Stimulated activated CD4-positive, alpha-beta T cell treated with anti-CD3 and anti-CD28 coated beads, Interleukin-1b, Interleukin-23, amount 100 ng/mL, for 4 hours (primary cell): ENCODE results near the gene PTPRS.
A peak's percentile ranks its signal among the peaks of the same experiment; 100 is the strongest.

Experiments
- DNase-seq, 2 donors: peaks; one replicate each; pipeline ENCODE4 v3.0.0-alpha.2; 2020; ENCODE audit warnings: low read depth in 2 of 2

Gene PTPRS

DNA sequence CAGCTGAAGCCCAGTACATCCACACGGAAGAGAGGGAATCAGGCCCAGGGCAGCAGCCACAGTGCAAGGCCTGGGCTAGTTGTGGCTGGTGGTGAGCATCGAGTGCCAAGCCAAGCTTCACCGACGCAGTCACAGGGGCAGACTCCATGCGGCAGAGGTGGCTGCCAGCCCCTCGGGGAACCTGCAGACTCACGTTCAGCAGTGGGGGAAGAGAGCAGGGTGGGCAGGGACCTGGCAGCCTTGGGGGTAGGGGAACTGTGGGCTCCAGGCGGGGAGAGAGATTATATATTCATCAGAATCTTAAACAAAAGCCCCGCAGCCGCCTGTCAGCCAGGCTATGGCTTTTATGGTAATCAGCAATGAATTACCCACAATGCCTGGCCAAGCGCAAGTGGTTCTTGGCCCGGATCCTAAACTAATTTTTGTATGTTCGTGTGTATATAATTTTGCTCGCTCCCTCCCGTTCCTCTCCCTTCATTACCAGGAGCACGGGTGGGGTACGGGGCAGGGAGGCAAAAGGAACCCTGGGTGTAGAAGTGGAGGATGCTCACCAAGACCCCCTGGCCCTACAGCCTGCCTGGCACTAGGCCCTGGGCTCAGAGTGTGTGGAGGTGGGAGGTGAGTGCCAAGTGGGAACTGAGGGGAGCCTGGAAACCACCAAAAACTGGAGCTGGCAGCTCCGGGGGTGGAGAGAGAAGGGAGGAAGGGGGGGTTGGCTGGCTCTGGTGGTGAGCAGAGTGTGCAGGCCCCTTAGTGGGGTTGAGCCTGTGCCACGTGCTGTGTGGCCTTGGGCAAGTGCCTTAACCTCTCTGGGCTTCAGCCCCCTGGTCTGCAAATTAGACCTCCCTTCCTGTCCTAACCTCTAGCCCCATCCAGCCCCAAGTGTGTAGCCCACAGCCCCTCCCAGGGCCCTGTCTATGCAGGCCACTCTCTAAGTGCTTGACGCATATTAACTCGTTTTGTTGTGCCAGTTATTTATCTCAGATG is 31.9 kb downstream of the PTPRS start:
- no peak for DNase-seq

DNA sequence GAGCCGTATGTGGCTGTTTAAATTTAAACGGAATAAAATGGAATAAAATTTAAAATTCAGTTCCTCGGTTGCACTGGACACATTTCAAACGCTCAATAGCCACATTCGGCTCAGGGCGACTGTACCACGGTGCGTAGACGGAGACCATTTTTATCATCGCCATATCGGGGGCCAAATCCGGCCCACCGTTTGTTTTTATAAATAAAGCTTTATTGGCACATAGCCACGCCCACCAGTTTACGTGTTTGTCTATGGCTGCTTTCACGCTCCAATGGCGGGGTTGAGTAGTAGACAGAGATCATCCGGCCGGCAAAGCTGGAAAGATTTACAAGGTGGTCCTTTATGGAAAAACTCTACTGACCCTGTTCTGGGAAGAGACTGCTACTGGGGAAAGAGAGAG is 33.0 kb downstream of the PTPRS start:
- no peak for DNase-seq

DNA sequence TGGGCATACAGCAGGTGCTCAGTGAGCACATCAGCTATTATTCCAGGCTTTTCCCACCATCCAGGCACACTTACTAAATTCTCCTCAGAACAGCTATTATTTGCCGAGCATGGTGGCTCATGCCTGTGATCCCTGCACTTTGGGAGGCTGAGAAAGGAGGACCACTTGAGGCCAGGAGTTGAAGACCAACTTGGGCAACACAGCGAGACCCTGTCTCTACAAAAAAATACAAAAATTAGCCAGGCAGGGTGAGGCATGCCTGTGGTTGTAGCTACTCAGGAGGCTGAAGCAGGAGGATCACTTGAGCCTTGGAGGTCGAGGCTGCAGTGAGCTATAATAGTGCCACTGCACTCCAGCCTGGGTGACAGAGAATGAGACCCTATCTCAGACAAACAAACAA is 35.4 kb downstream of the PTPRS start:
- no peak for DNase-seq

DNA sequence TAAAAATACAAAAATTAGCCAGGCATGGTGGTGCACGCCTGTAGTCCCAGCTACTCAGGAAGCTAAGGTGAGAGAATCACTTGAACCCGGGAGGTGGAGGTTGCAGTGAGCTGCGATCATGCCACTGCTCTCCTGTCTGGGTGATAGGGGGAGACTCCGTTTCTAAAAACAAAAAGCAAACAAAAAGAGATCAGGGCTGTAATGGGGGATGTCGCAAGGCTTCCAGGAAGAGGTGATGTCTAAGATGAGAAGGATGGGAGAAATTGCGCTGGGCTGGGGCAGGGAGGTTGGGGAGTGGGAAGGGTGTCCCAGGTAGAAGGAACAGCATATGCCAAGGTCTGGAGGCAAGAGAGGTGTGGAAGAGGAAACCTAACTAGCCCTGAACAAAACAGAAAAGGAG is 36.1 kb downstream of the PTPRS start:
- DNase-seq, result no peak

DNA sequence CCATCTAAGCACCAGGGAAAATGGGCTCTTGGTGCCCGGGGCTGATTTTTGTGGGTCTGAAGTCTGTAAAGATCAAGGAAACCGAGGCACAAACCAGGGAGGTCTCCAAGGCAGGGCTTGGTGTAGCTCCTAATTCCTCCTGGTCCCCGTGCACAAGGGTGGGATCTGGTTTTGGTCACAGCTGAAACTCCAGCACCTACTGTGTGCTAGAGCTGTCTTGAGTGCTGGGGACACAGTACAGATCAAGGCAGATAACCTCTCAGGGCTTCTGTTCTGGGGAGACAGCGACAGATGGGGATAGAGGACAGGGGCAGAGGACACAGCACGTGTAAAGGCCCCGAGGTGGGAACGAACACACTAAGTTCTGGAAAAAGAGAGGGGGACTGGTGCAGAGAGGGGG is 37.4 kb downstream of the PTPRS start:
- no peak for DNase-seq

DNA sequence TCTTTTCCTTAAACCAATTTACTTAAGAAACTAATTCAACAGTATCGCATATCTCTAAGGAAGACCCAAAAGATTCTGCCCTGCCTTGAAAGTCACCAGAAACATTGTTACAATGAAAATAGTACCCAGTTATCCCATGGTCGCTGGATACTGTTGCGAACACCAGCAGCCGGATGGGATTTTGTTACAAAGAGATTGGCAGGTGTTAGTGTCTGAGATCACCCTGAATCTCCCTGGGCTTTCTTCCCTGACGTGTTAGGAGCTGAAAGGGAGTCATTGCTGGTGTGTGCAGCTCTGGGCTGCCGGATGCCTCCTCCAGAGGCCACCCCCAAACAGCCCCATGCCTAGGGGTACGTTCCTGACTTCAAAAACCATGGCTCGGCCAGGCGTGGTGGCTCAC is 38.2 kb downstream of the PTPRS start:
- DNase-seq, result no peak

DNA sequence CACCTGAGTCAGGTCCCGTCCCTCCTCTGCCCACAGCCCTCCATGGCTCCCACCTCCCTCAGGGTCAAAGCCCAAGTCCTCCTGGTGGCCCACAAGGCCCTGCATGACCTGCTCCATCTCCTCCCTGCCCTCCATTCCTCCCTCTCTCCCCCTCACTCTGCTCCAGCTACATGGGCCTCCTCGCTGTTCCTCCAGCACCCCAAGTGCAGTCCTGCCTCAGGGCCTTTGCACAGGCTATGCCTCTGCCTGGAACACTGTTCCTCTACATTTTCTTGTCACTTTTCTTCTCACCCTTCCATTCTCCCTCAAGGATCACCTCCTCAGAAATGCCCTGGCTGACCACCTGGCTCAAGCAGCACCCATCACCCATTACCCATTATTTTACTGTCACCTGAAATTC is 41.5 kb downstream of the PTPRS start:
- no peak for DNase-seq

DNA sequence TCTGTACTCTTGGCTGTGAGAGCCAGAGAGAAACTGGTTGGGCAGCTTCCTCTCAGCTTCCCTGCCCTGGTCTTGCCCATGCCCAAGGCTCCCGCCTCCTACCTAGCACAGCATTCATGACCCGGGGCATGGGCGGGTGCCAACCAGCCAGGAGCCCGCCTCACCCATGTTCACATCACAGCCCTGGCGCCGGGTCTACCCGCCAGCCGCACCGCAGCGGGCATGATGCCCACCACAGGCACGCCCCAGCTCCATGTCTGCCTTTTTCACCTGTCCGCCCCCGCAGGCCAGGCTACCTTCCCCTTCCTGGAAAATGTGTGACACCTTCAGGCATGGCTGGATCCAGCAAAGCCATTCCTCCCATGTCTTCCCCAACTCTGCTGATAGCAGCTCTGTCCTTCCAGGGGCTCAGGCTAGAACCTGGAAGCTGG is 42.1 kb downstream of the PTPRS start:
- DNase-seq, result no peak

DNA sequence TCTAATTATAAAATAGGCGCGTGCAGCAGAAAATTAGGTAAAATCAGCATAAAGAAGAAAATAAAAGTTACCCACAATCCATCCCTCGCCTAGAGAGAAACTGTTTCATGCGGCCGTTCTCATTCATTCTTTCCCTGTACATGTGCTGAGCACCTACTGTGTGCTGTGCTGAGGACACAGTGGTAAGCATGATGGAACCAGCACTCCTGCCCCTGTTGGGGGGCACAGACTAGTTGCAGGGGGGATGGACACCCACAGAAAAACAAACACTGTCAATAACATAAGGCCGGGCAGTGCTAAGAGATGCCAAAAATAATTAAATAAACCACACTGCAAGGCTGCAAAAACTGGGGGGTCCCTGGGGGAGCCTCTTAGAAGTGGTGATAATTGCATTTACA is 43.3 kb downstream of the PTPRS start:
- no peak for DNase-seq

DNA sequence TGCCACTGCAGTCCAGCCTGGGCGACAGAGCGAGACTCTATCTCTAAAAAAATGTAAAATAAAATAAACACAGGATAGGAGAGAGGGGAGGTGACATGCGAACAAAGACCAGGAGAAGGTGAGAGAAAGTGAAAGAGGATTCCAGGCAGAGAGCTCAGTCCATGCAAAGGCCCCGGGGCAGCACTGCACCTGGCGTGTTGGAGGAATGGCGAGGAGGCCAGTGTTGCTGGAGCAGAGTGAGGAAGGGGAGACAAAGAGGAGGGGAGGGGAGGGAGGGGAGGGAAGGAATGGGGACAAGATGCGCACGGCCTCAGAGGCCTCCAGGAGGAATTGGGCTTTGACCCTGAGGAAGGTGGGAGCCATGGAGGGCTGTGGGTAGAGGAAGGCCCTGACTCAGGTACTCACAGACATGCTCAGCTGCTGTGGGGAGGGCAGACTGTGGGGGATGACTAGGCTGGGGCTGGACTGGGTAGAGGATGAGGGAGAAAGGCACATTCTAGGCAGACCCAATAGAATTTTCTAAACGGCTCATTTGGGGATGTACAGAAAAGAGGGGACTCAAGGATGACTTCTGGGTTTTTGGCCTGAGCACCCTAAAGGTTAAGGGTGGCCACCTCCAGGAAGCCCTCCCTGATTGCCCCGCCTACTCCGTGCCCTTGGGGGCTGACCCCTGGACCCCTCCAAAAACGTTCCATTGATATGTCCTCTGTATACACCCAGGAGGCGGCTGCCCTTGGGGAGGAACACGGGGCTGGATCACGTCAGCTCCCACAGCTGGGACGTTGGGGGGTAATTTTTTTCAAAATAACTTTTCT is 43.9 kb downstream of the PTPRS start:
- DNase-seq, result no peak

DNA sequence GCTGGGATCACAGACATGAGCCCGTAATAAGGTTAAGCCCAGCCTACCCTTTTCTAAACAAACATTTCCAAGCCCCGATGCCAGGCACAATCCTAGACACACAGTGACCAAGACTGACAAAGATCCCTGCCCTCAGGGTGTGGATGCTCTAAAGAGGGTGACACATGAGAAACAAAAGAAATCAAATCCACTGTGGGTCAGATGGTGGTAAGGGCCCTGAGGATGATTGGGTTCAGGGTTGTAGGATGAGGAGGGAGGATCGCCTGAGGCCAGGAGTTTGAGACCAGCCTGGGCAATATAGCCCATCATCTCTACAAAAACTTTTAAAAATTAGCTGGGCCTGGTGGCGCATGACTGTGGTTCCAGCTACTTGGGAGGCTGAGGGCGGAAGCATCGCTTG is 44.6 kb downstream of the PTPRS start:
- DNase-seq, result no peak

DNA sequence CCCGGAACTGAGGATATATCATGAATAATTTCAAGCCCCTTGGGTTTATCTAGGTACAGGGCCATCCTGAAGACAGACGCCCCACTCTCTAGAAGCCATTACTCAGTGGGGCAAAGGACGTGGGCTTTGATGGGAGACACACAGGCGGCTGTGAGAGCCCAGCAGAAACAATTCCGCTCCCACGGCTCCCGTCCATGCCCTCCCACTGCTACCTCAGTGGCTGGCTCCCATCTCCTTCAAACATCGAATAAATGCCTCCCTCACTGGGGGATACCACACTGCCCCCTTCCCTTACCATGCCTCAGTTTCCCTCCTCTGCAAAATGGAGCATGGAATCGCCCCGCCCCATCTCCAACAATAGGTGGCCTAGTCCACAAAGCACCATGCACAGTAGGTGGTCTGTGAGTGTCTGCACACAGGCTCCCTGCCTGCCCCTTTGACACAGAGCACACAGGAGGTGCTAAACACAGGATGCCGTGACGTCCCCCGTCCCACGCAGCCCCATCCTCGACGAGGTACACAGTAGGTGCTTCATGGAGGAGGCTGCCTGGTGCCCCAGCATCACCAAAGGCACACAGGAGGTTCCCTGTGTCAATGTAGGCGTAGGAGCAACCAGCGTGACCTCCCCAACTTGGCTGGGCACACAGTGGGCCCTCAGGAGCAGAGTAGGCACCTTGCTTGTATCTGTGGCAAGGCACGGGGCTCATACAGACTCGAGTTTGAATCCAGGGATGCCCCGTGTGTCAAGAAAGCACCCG is 46.0 kb downstream of the PTPRS start:
- no peak for DNase-seq

DNA sequence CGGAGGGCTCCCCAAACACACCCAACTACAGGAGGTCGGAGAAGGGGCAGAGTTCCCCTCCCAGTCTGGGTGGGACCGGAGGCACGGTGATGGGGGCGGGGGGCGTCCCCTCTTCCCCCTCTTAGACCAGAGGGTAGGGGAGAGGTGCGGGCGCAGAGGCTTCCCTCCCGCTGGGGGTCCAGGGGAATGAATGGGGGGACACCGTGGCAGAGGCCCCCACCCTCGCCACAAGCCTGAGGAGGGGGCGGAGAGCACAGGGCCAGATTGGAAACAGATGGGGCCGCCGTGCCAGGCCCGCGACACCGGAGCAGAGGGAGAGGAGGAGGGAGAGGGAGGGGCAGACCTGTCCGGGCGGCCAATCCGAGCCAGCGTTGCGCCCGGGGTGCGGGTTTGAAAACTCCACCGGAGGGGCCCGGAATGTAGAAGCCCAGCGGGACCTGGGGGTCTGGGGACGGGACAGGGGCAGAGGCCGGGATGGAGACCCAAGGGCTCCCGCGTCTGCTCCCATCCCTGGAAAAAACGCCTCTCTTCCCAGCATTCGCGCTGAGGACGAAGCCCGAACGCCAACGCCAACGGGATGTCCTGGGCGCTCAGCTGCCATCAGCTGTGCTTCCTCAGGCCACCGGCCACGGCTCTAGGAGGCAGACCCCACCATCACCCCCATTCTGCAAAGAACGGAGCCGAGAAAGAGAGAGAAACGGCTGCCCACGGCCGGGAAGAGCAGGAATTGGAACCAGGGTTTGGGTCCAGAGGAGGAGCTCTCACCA is 46.8 kb downstream of the PTPRS start:
- DNase-seq, result no peak

DNA sequence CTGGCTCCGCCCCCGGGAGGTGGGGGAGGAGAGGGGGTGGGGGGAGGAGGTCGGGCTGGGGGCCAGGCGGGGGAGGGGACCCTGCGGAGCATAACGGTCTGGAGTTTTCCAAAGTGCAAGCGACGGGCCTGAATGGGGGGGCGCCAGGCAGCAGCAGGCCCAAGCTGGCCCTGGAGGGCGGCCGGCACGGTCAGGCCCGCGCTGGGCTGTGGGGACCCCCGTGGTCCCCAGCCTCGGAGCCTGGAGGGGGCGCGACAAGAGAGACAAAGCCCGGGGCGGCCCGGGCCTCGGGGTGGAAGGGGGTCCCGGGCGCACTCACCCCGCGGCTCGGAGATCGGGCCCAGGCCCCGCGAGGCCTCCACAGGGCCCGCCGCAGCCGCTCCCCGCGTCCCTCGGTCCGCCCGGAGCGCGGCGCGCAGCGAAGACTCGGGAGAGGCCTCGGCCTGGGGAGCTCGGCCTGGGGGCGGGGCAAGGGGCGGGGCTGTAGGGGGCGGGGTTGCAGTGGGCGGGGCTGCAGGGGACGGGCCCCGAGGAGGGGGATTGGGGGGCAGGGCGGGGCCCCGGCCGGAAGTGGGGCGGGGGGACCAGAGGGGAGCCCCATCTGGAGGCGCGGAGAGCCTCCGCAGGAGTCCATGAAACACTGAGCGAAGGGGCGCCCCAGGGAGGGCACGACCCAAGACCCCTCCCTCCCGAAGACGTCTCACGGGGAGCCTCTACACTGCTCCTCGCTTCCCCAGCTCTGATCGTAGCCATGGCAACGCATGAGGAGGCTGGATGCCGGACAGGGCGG is 47.6 kb downstream of the PTPRS start:
- DNase-seq, result peak; percentile 26 to 57

DNA sequence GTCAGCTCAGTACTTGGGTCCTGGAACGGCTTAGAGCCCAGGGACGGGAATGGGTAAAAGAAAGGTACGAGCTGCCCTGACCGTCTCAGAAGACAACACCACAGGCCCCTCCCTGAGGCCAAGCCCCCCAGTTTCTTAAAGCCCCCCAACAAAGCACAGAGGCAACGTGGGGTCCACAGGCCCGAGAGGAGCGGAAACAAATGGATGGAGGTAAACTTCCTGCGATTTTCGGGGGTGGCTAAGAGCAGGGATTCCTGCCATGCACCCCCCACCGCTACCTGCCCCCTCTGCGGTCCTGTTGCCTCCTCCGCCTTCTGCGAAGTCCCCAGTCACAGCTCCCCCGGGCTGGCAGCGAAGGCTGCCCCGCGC is 48.2 kb downstream of the PTPRS start:
- DNase-seq, result peak in 1 of 2 donors; percentile 18

DNA sequence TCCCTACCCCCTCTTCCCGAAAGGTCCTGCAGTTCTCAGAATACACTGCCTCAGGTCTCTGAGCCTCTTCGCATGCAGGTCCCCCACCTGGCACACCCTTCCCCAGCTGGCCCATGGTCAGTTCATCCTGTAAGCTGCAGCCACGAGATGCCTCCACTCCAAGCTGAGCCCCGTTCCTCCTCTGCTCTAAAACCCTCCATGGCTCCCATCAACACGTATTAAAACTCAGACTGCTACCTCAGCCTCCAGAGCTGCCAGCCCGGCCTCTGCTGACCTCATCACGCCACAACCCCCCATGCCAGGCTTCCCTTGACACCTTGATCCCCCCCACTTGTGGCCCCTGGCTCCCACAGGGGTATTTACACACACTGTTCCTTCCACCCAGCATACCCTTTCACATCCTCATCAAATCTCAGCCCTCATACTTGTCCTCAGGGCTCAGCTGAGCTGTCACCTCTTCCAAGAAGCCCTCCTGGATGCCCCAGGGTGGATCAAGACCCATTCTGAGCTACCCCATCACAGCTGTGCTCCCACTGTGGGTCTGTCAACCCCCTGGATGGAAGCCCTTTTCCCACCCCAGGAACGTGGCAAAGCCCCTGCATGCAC is 48.9 kb downstream of the PTPRS start:
- no peak for DNase-seq
